Medulla oblongata (tissue), 1 donor: ENCODE results near the gene MTHFD1L.
"Not testable (repeated sequence)": the region's sequence is repeated elsewhere in the genome, so short reads cannot be mapped to it uniquely, and the experiment has no call there.

Experiments
- DNase-seq: peaks from one replicate; pipeline ENCODE4 v3.0.0-alpha.2; 2015; ENCODE audit errors: extremely low spot score

MTHFD1L gene

DNA sequence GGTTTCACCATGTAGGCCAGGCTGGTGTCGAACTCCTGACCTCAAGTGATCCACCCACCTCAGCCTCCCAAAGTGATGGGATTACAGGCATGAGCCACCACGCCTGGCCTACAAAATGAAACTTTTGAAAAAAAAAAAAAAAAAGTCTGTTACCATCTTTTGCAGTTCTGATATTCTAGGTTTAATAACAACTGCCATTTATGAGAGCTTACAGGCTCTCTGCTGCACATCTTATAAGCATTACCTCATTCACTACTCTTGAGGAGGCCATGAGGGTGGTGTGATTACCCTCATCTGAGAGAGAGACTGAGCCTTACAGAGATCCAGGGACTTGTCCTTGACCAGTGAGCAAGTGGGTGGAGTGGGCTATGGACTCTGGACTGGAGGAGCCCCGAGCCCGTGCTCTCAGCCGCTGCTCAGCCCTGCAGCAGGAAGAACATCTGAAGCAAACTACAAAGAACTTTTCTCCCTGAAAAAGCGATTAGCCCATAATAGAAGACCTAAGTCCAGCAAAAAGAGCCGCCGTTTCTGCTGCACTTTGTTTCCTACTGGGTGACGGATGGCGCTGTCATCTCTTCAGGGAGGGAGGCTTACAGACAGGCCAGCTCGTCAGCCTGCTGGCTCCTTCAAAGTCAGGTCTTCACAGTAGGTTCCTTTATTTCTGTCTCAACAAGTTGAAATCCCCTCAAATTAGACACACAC, 254.5 kb downstream of the MTHFD1L start:
- DNase-seq = no peak

DNA sequence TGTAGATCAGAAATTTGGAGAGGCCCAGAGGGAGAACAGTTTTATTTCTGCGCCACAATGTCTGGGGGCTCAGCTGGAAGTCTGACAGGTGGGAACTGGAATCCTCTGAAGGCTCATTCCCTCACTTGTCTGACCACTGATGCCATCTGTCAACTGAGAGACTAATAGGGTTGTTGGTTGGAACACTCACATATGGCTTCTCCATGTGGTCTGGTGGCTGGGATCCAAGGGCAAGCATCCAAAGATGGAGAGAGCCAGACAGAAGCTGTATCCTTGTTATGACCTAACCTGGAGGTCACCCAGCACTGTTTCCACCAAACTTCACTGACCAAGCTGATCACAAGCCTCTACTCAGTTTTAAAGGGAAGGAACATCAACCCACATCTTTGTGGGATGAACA, 256.4 kb downstream of the MTHFD1L start:
- DNase-seq = no peak

DNA sequence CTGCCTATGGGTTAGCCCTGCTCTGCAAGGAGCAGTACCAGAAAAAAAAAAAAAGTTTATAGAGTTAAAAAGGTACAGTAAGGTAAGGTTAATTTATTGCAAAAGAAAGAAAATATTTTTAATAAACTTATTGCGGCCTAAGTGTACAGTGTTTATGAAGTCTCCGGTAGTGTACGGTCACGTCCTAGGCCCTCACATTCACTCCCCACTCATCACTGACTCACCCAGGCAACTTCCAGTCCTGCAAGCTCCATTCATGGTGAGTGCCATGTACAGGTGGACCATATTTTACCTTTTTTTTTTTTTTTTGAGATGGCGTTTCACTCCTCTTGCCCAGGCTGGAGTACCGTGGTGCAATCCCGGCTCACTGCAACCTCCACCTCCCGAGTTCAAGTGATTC, 258.1 kb downstream of the MTHFD1L start:
- not testable (repeated sequence) for DNase-seq

DNA sequence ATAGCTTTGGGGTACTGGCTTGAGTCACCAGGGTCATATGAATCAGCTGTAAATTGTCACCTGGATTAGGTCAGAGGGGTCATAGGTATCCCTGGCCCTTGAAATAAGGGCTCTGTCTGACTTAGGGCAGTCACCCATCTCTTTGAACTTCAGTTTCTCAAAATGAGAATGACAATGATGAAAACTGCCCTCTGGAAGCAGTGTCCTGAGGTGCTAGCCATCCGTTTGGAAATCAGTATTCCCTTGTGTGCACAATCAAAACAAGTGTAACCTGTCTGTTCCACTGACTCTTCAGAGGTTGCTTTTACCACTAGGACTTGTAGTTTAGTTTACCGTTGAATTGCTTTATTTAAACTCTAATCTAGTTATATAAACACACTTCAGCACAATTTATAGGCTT, 259.7 kb downstream of the MTHFD1L start:
- DNase-seq = not testable (repeated sequence)

DNA sequence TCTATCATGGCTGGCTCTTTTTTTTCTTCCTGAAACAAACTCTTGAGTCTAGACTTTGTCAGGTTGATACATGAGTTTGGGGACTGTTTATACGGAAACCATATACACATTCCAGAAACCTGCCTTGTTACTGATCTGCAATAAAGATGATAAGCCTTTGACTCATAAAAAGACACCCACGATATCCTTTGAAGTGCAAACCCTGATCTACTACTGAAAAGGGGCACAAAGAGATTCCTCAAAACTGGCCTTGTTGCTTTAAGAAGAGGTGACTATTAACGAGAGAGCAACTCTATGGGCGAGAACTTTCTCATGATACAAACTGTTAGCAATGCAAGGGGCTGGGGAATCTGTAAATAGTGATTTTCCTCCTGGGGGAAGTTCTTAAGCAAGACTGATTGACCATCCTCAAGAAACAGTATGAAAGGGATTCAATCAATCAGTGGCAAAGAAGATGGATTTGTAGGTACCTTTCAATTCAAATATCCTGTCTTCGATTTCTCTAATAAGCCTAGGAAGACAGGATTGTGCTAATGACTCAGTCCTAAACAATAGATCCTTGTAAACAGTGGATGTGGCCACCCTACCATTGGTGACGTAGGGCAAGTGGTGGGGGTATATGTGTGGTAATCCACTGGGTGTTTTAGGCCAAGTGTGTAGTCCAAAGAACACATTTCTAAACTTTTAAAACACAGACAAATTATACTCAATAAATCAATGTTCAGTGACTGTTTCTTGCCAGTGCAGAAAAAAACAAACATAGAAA, 260.3 kb downstream of the MTHFD1L start:
- not testable (repeated sequence) for DNase-seq

DNA sequence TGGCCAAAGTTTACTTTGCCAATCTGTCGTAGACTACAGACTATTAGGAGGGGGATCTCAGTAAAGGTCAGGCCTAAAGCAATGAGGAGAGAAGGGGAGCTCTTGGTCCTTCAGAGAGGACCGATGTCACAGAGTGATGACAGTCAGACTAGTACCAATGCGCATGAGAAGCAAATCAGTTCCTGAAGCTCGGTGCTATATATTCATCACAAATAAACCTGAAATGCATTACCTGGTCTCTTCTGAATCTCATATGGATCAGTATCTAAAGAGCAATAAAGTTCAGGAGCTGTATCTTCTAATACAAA, 260.9 kb downstream of the MTHFD1L start:
- not testable (repeated sequence) for DNase-seq

DNA sequence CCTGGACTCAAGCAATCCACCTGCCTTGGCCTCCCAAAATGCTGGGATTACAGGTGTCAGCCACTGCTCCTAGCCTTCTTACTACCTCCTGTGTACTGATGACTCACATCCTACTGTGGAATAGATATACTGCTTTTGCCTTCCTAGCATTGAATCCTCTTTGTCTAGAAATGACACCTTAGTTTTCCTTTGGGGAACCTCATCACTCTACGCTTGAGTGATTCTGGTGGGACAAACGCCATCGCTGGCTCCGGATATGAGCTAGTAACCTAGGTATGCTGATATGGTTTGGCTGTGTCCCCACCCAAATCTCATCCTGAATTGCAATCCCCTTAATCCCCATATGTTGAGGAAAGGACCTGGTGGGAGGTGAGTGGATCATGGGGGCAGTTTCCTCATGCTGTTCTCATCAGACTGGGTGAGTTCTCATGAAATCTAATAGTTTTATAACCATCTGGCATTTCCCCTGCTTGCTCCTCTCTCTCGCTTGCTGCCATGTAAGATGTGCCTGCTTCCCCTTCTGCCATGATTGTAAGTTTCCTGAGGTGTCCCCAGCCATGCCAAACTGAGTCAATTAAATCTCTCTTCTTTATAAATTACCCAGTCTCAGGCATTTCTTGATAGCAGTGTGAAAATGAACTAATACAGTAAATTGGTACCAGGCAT, 261.8 kb downstream of the MTHFD1L start:
- not testable (repeated sequence) for DNase-seq

- no peak for DNase-seq
Observed at GRCh38 chr6:151128763-151129370, 263.4 kb downstream of the MTHFD1L start.

DNA sequence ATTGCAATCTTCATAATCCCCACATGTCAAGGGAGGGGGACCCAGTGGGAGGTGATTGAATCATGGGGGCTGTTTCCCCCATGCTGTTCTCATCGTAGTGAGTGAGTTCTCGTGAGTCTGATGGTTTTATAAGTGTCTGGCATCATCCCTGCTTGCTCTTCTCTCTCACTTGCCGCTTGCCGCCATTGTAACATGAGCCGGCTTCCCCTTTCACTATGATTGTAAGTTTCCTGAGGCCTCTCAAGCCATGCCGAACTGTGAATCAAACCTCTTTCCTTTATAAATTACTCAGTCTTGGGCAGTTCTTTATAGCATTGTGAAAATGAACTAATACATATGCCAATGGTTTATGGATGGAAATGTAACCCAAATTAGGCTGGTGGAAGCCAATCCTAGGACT, 264.8 kb downstream of the MTHFD1L start:
- DNase-seq = no peak

DNA sequence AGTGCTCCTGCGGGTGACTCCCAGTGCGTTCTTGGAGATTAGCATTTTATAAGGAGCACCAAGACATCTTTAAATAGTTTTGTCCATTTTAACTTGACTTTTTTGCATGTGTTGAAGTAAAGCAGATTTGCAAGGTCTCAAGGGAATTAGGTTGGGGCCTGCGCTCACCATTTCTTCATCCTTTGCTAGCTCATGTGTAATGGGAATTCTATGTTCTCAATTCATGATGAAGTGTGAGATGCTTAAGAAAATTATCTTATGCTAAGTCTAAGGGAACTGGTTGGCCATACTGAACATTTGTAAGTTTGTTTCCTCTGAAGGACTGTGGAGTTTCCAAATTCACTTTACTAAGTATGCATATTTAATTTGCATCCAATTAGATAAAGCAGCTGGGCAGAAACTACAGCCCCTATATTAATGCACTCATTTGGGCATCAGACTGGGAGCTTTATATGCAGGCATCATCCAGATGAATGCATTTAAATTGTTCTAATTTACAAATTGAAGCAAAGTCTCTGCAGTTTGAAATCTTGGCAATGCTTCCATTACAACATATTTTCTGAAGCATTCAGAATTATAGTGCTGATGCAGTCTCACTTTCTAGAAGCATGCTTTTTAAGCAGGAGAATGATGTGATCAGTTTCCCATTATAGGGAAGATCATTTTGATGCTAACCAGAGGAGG, 266.0 kb downstream of the MTHFD1L start:
- no peak for DNase-seq

DNA sequence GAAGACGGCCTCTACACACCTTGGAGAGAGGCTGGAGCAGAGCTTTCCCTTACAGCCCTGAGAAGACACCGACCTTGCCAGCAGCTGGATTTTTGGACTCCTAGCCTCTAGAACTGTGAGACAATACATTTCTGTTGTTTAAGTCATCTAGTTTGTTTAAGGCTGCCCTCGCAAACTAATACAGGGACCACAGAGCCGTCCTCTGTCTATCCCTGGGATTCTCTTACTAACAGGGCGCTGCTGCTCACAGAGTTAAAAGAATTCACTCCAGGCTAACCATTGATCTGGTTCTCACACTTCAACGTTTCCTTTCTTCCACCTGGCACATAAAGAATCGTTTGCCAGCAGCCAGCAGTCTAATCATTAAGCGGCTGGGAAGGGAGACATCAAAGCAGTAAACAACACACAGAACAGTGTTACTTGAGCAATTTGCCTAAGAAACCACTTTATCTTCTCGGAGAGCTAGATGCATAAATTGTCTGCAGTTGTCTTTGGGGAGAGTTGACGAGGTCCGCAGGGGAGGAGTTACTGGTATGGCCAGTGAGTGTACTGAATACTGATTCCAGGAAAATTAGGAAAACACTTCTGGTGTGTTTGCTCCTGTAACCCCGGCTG, 270.7 kb downstream of the MTHFD1L start:
- no peak for DNase-seq

DNA sequence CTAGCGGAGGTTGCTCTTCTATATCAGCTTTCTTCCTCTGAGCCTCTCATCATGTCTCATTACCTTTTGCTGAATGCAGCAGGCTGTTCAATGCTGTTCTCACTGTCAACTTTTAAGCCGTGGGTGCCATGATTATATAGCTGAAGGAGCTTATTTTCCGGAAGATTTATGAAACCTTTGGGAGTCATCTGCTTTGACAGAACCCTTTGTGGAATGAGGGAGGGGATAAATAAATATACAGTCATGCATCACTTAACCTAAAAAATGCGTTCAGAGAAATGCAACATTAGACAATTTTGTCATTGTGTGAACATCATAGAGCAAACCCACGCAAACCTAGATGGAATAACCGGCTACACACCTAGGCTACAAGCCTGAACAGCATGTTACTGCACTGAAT, 272.0 kb downstream of the MTHFD1L start:
- no peak for DNase-seq

DNA sequence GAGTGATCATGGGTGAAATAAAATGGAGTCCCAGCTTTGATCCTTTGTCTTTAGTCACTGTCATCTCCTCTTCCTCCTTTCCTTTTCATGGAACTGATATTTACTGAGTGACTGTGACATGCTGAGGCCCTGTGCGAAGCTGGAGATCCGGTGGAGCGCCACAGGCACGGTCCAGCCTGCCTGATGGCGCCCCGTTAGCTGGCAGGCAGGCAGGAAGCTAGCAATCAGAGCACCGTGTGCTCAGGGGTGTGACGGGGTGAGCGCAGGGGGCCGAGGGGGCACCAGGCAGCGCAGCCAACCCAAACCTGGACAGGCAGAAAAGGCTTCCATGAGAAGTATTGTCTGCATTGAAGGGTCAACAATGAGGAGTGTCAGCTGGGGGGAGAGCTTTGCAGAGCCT, 274.0 kb downstream of the MTHFD1L start:
- DNase-seq = no peak

- no peak for DNase-seq
Observed at GRCh38 chr6:151140767-151141166, 275.3 kb downstream of the MTHFD1L start.

DNA sequence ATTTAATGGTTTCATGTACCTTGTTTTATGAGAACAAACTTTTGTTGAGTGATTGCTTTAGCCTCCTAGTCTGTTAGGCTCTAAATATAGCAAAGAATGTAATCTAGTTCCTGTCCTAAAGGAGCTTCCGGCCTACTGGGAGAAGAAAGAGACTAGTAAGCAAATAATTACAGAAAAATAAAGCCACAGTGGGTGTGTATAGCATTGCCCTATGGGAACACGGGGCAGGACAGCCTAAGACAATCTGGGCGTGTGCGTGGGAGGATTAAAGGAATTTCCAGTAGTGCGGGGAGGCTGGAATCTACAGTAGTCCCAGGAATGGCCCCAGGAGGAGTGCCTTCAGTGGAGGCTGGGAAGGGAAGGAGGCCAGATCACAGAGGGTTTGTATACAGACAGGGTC, 276.2 kb downstream of the MTHFD1L start:
- DNase-seq = no peak

- no peak for DNase-seq
Observed at GRCh38 chr6:151142676-151143075, 277.2 kb downstream of the MTHFD1L start.

GRCh38 chr6:151143337-151143736, 277.8 kb downstream of the MTHFD1L start:
- no peak for DNase-seq

DNA sequence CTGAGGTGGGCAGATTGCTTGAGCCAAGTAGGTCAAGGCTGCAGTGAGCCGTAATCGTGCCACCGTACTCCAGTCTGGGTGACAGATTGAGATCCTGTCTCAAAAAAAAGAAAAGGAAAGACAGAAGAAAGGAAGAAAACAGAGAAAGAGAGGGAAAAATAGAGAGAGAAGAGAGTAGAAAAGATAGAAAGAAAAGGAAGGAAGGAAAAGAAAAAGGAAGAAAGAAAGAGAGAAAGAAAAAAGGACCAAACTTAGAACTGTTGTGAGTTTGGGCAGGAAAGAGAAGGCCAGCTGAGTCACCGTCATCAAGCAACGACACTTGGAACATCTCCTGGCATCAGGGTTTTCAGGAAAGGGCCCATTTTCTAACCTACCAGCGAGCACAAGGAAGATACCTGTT, 278.3 kb downstream of the MTHFD1L start:
- DNase-seq = no peak

- no peak for DNase-seq
Observed at GRCh38 chr6:151147118-151147832, 281.8 kb downstream of the MTHFD1L start.

GRCh38 chr6:151148111-151148510, 282.6 kb downstream of the MTHFD1L start:
- no peak for DNase-seq

DNA sequence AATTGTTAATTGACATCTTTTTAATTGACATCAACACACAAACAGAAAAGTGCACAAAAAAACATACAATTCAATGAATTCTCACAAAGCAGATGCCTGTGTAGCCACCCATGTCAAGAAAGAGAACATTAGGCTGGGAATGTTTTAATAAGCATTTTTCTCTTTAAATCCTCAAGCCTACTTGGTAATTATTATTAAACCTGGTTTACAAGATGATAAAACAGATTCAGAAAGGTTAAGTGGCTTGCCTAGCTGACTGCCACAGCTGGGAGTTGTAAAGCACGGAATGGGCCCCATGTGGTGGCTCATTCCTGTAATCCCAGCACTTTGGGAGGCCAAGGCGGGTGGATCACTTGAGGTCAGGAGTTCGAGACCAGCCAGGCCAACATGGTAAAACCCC, 284.3 kb downstream of the MTHFD1L start:
- DNase-seq = no peak
